ENCODE measurements around the gene RPS19BP1. TPM values are rescaled to one million over a fixed set of nuclear protein-coding genes. Genes with fewer than 3 reads are reported as not detected.

The RPS19BP1 gene
- total and polyA plus RNA-seq, 4 experiments from 2014 or later, result 66.9 to 112 (median 85.3) TPM

DNA sequence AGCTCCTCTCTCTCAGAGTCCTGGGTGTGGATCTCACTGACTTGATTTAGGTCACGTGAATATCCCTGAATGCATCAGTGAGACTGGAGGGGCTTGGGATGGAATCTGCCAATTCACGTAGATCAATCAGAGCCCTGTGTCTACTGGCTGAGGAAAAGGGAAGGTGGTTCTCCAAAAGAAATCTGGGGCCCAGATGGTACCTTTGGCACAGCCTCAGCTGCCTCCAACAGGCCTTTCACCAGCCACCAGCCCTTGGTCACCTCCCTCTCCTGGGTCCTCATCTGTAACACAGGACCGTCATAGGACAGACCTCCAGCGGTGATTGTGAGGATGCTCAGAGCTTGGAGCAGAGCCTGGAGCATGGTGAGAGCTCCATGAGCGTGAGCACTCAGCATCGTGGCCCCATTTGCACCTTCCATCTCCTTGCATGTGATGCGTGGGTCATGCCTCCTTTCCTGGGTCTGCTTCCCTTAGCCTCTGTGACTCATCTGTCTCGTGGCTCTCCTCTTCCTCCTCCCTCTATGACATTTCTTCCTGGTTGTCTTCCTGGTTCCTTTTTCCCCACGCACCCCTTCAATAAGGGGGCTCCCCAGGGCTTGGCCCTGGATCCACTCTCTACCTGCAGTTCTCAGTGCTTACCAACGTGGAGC is 38.0 kb downstream of the RPS19BP1 start:
- no peaks in the 10 kb centered on the region for H3K9me3 Mint-ChIP-seq
- DNase-seq, result no peak
- no peaks in the 10 kb centered on the region for H3K36me3 Mint-ChIP-seq
- peaks cover 8 to 20% (median 13%) of the 10 kb centered on the region in 4 donors for H3K4me1 Mint-ChIP-seq
- Histone ChIP-seq H3K27ac (ENCODE audit: low read depth, low read length) (no peak overlapping the region), H3K27me3 (ENCODE audit: insufficient read depth, low read length) (no peaks in the 10 kb centered on the region), H3K36me3 (ENCODE audit: insufficient read depth, low read length) (no peaks in the 10 kb centered on the region), H3K4me1 (ENCODE audit: insufficient read depth, low read length) (peaks cover 6% of the 10 kb centered on the region), H3K4me3 (ENCODE audit: low read length in 2 of 2) (no peak overlapping the region), H3K9me3 (ENCODE audit: control insufficient read depth in 1 of 2, low read length in 2 of 2) (no peaks in the 10 kb centered on the region)
- intact Hi-C loops (cut with micrococcal nuclease), result loop anchor here (1.0 kb wide), 2 partner anchors 35 to 542 kb away; no protein-coding TSS in a partner anchor
- no peaks in the 10 kb centered on the region for H3K27me3 Mint-ChIP-seq
- peak overlapping the region in 2 of 7 donors; percentile 25 to 77 for H3K27ac Mint-ChIP-seq
- peak overlapping the region in 1 of 8 donors; percentile 17 for H3K4me3 Mint-ChIP-seq
- CTCF ChIA-PET (ENCODE audit: partially characterized antibody), result interaction anchor here (1.0 to 11.6 kb wide), 17 partner anchors 13 to 853 kb away, joined by 3 to 345 read pairs (median 5); partner anchors contain the start of genes ATF4, RPS19BP1 and TAB1
- POLR2A ChIA-PET (ENCODE audit: partially characterized antibody), result interaction anchor here (1.1 to 6.5 kb wide), 6 partner anchors 8 to 82 kb away, joined by 3 to 83 read pairs (median 8); partner anchors contain the start of genes ATF4 and MIEF1

DNA sequence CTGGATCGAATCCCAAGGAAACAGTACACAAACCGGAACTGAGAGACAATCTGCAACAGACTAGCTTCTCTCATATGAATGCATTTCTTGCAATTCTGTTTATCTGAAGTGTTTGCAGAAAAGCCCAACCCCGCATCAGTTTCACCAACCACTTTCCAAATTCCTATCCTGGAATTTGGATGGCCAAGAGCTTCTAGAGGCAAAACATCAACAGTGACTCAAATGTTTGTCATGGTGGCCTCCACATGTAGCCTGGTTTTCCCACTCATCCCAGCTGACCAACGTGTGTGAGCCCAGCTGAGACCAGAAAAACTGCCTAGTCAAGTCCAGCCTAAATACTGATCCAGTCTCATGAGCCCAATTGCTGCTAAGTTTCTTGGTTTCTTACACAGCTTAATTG is 38.8 kb downstream of the RPS19BP1 start:
- Histone ChIP-seq H3K4me1 (ENCODE audit: insufficient read depth, low read length) (peaks cover 6% of the 10 kb centered on the region), H3K4me3 (ENCODE audit: low read length in 2 of 2) (no peak overlapping the region), H3K36me3 (ENCODE audit: insufficient read depth, low read length) (no peaks in the 10 kb centered on the region), H3K27ac (ENCODE audit: low read depth, low read length) (no peak overlapping the region), H3K27me3 (ENCODE audit: insufficient read depth, low read length) (no peaks in the 10 kb centered on the region), H3K9me3 (ENCODE audit: control insufficient read depth in 1 of 2, low read length in 2 of 2) (no peaks in the 10 kb centered on the region)
- Mint-ChIP-seq H3K4me3 (no peak overlapping the region), H3K27ac (peak overlapping the region in 4 of 7 donors; percentile 2 to 45 (median 35)), H3K27me3 (no peaks in the 10 kb centered on the region), H3K4me1 (peaks cover 8 to 20% (median 13%) of the 10 kb centered on the region in 4 donors), H3K9me3 (no peaks in the 10 kb centered on the region), H3K36me3 (no peaks in the 10 kb centered on the region)
- no peak for DNase-seq
- intact Hi-C loops (cut with micrococcal nuclease), result loop anchor here (1.0 kb wide), 2 partner anchors 21 to 531 kb away; no protein-coding TSS in a partner anchor
- POLR2A ChIA-PET (ENCODE audit: partially characterized antibody), result interaction anchor here (1.0 to 6.5 kb wide), 7 partner anchors 9 to 174 kb away, joined by 3 to 83 read pairs (median 7); partner anchors contain the start of genes ATF4, MIEF1 and RPL3
- CTCF ChIA-PET (ENCODE audit: partially characterized antibody), result interaction anchor here (0.5 to 11.6 kb wide), 24 partner anchors 8 to 854 kb away, joined by 3 to 345 read pairs (median 4); partner anchors contain the start of genes ATF4, MIEF1, RPS19BP1 and TAB1

DNA sequence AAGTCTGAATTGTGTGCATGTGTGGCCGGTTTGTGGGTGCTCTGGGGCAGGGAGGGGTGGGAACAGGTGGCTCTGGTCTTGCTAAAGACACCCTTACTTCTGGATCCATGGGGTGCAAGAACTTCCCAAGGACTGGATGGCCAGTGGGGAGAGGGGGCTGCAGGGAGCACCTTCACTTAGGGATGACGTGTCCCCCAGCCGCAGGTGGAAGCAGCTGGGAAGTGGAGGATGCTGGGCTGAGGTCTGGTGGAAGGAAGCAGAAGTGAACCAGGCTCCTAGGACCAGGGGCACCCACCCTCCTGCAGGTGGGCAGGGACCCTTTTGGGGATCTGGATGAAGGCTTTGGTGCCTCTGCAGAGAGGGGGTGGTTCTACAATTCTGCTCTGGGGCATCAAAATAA is 40.4 kb downstream of the RPS19BP1 start:
- H3K9me3 ChIP-seq (ENCODE audit: control insufficient read depth in 1 of 2, low read length in 2 of 2), result no peaks in the 10 kb centered on the region
- CTCF ChIA-PET (ENCODE audit: partially characterized antibody), result interaction anchor here (0.7 to 11.6 kb wide), 8 partner anchors 10 to 533 kb away, joined by 3 to 345 read pairs (median 14); partner anchors contain the start of genes MIEF1, RPS19BP1 and TAB1
- H3K27ac ChIP-seq (ENCODE audit: low read depth, low read length), result no peak overlapping the region
- no peaks in the 10 kb centered on the region for H3K36me3 ChIP-seq (ENCODE audit: insufficient read depth, low read length)
- Mint-ChIP-seq H3K4me3 (no peak overlapping the region), H3K4me1 (peaks cover 8 to 20% (median 12%) of the 10 kb centered on the region in 4 donors), H3K27me3 (no peaks in the 10 kb centered on the region), H3K36me3 (no peaks in the 10 kb centered on the region), H3K27ac (no peak overlapping the region), H3K9me3 (no peaks in the 10 kb centered on the region)
- intact Hi-C loops (cut with micrococcal nuclease), result no loop called here
- POLR2A ChIA-PET (ENCODE audit: partially characterized antibody), result interaction anchor here (0.9 to 6.5 kb wide), 4 partner anchors 10 to 38 kb away, joined by 4 to 83 read pairs (median 24); partner anchors contain the start of genes ATF4, MIEF1 and RPS19BP1
- H3K4me1 ChIP-seq (ENCODE audit: insufficient read depth, low read length), result peaks cover 6% of the 10 kb centered on the region
- H3K27me3 ChIP-seq (ENCODE audit: insufficient read depth, low read length), result no peaks in the 10 kb centered on the region
- DNase-seq, result no peak
- no peak overlapping the region for H3K4me3 ChIP-seq (ENCODE audit: low read length in 2 of 2)

DNA sequence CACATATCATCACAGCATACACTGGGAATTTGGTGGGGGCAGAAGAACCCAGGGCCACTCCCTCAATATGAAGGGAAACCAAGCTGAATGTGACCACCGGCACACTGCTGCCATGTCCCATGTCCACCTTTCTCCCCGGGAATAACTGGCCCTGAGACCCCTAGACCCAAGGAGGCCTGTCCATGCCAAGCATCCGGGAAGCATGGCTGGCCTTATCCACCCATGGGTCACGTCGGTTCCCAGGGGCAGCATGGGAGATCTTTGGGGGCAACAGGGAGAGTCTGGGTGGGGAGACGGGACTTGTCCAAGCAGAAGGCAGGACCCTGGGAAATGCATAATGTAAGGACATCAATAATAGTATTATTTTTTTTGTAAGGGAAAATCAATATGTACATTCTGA is 40.9 kb downstream of the RPS19BP1 start:
- no peak overlapping the region for H3K27ac Mint-ChIP-seq
- H3K27me3 ChIP-seq (ENCODE audit: insufficient read depth, low read length), result no peaks in the 10 kb centered on the region
- peaks cover 8 to 20% (median 12%) of the 10 kb centered on the region in 4 donors for H3K4me1 Mint-ChIP-seq
- H3K9me3 Mint-ChIP-seq, result no peaks in the 10 kb centered on the region
- no peaks in the 10 kb centered on the region for H3K36me3 ChIP-seq (ENCODE audit: insufficient read depth, low read length)
- POLR2A ChIA-PET (ENCODE audit: partially characterized antibody), result interaction anchor here (0.9 to 6.5 kb wide), 3 partner anchors 10 to 38 kb away, joined by 4 to 83 read pairs (median 38); partner anchors contain the start of genes ATF4, MIEF1 and RPS19BP1
- no peak for DNase-seq
- H3K4me3 ChIP-seq (ENCODE audit: low read length in 2 of 2), result no peak overlapping the region
- H3K36me3 Mint-ChIP-seq, result no peaks in the 10 kb centered on the region
- H3K27me3 Mint-ChIP-seq, result no peaks in the 10 kb centered on the region
- H3K4me1 ChIP-seq (ENCODE audit: insufficient read depth, low read length), result peaks cover 6% of the 10 kb centered on the region
- intact Hi-C loops (cut with micrococcal nuclease), result no loop called here
- no peaks in the 10 kb centered on the region for H3K9me3 ChIP-seq (ENCODE audit: control insufficient read depth in 1 of 2, low read length in 2 of 2)
- CTCF ChIA-PET (ENCODE audit: partially characterized antibody), result interaction anchor here (2.8 to 11.6 kb wide), 3 partner anchors 25 to 533 kb away, joined by 10 to 345 read pairs (median 77); partner anchors contain the start of gene RPS19BP1
- no peak overlapping the region for H3K4me3 Mint-ChIP-seq
- H3K27ac ChIP-seq (ENCODE audit: low read depth, low read length), result no peak overlapping the region

DNA sequence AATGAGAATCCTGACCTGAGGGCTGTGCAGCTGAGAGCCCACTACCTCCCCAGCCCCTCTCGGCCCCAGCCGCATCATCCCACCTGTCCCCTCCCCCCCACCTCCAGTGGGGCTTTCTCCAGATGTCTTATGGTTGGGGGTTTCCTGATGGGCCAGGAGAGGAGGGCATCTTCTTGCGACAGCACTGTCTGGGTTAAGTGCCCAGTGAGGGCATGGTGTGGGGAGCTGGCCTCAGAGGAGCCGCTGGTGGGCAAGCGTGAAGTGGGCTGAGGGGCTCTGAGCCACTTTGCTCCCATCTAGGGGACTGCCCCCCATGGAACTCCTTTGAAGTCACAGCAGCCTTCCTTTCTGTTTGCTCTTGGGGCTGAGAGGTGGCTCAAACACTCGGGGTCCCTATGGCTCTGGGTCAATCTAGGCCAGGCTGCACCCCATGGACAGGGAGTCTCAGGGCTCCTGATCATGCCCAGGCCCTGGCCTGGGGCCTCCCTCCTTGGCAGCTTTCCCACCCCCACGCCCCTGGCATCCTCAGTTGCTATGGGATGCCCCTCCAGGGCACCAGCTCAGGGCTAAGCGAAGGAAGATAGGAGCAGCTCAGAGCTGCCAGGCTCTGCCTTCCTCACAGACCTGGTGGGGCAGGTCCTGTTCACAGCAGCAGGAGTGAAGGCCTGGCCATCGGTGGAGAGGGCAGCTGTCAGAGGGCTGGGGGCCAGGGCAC is 41.4 kb downstream of the RPS19BP1 start:
- Mint-ChIP-seq H3K4me1 (peaks cover 5 to 14% (median 9%) of the 10 kb centered on the region in 4 donors), H3K36me3 (no peaks in the 10 kb centered on the region), H3K9me3 (no peaks in the 10 kb centered on the region), H3K27me3 (no peaks in the 10 kb centered on the region), H3K4me3 (no peak overlapping the region), H3K27ac (peak overlapping the region in 3 of 7 donors; percentile 24 to 73 (median 68))
- Histone ChIP-seq H3K4me3 (ENCODE audit: low read length in 2 of 2) (no peak overlapping the region), H3K27me3 (ENCODE audit: insufficient read depth, low read length) (no peaks in the 10 kb centered on the region), H3K36me3 (ENCODE audit: insufficient read depth, low read length) (no peaks in the 10 kb centered on the region), H3K4me1 (ENCODE audit: insufficient read depth, low read length) (peaks cover 6% of the 10 kb centered on the region), H3K9me3 (ENCODE audit: control insufficient read depth in 1 of 2, low read length in 2 of 2) (no peaks in the 10 kb centered on the region), H3K27ac (ENCODE audit: low read depth, low read length) (no peak overlapping the region)
- POLR2A ChIA-PET (ENCODE audit: partially characterized antibody), result interaction anchor here (0.6 to 6.5 kb wide), 5 partner anchors 11 to 171 kb away, joined by 4 to 83 read pairs (median 10); partner anchors contain the start of genes ATF4, MIEF1, RPL3 and RPS19BP1
- intact Hi-C loops (cut with micrococcal nuclease), result loop anchor here (1.0 kb wide), 1 partner anchor 41 kb away; the partner anchor contains the start of gene RPS19BP1
- no peak for DNase-seq
- CTCF ChIA-PET (ENCODE audit: partially characterized antibody), result interaction anchor here (1.2 to 11.6 kb wide), 8 partner anchors 10 to 533 kb away, joined by 5 to 345 read pairs (median 7); partner anchors contain the start of genes ATF4, MIEF1, RPS19BP1 and TAB1

DNA sequence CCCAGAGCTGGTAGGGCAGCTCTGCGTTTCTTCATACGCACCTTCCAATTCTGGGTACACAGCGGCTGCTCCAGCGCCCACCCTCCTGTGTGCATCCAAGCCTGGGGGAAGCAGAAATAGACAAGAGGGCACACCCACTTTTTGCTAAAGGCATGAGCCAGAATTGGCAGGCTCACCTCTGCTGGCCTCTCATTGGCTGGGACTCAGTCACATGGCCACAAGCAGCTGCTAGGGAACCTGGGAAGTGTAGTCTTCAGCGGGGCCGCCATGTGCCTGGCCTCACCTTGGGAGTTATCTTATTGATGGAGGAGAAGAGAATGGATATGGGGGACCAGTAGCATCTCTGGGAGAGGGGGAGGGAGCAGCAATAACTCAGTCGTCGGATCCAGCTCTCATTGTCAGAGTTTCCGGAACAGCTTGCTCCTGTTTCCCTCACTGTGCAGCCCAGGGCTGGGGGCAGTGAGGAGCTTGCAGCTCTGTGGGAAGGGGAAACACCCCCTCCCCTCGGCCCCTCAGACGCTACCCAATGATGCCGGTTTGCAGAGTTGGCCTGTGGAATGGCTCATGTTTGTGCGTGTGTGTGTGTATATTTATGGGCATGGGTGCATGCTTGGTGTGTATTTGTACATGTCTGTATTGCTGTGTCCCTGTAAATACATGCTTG is 42.3 kb downstream of the RPS19BP1 start:
- intact Hi-C loops (cut with micrococcal nuclease), result loop anchor here (1.0 kb wide), 1 partner anchor 42 kb away; the partner anchor contains the start of gene RPS19BP1
- POLR2A ChIA-PET (ENCODE audit: partially characterized antibody), result interaction anchor here (0.6 to 6.5 kb wide), 10 partner anchors 12 to 554 kb away, joined by 3 to 83 read pairs (median 8); partner anchors contain the start of genes ATF4, MIEF1, RPL3 and RPS19BP1
- Histone ChIP-seq H3K9me3 (ENCODE audit: control insufficient read depth in 1 of 2, low read length in 2 of 2) (no peaks in the 10 kb centered on the region), H3K27ac (ENCODE audit: low read depth, low read length) (no peak overlapping the region), H3K27me3 (ENCODE audit: insufficient read depth, low read length) (no peaks in the 10 kb centered on the region), H3K4me3 (ENCODE audit: low read length in 2 of 2) (no peak overlapping the region), H3K36me3 (ENCODE audit: insufficient read depth, low read length) (no peaks in the 10 kb centered on the region), H3K4me1 (ENCODE audit: insufficient read depth, low read length) (peaks cover 6% of the 10 kb centered on the region)
- Mint-ChIP-seq H3K4me1 (peaks cover 5 to 13% (median 9%) of the 10 kb centered on the region in 4 donors), H3K27me3 (no peaks in the 10 kb centered on the region), H3K27ac (peak overlapping the region in 6 of 7 donors; percentile 10 to 81 (median 44)), H3K9me3 (no peaks in the 10 kb centered on the region), H3K36me3 (no peaks in the 10 kb centered on the region), H3K4me3 (peak overlapping the region in 2 of 8 donors; percentile 17 to 71)
- CTCF ChIA-PET (ENCODE audit: partially characterized antibody), result interaction anchor here (0.6 to 11.6 kb wide), 10 partner anchors 10 to 534 kb away, joined by 3 to 345 read pairs (median 6); partner anchors contain the start of genes ATF4, MIEF1, RPS19BP1 and TAB1
- DNase-seq, result peak; percentile 66 to 83 (median 77)
